ENCODE measurements around the gene FUCA2.

DNA sequence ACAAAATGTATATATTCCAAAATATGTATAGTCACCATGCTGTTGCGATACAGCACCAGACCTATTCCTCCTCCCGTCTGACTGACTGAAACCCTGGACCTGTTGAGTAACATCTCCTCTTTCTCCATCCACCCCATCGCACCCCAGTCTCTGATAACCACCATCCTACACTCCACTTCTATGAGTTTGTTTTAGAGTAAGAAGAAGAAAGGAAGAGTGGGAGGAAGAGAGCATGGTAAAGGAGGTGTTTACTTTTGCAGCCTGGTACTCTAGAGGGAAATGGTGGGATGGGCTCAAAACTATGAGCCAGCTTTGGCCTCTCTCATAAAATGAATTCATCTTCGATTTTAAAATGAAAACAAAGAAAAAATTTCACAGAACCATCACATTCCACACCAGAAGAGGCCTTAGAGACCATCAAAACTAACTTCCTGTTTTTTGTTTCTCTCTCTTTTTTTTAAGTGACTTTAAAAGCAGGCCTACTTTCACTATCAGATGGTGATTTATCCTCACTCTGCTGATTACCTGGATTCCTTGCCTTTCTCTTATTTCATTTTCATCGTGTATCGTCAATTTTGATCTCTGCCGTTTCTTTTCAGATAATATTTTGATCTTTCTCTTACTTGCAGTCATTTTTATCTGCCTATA lies 16.8 kb upstream of the FUCA2 start:
- TF ChIP-seq, protein P1, sequence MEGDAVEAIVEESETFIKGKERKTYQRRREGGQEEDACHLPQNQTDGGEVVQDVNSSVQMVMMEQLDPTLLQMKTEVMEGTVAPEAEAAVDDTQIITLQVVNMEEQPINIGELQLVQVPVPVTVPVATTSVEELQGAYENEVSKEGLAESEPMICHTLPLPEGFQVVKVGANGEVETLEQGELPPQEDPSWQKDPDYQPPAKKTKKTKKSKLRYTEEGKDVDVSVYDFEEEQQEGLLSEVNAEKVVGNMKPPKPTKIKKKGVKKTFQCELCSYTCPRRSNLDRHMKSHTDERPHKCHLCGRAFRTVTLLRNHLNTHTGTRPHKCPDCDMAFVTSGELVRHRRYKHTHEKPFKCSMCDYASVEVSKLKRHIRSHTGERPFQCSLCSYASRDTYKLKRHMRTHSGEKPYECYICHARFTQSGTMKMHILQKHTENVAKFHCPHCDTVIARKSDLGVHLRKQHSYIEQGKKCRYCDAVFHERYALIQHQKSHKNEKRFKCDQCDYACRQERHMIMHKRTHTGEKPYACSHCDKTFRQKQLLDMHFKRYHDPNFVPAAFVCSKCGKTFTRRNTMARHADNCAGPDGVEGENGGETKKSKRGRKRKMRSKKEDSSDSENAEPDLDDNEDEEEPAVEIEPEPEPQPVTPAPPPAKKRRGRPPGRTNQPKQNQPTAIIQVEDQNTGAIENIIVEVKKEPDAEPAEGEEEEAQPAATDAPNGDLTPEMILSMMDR (IDR thresholded peaks at IDR 0.05; ENCODE audit: low read depth, low read length) = no peak
- TF ChIP-seq EZH2phosphoT487 (IDR thresholded peaks at IDR 0.05; ENCODE audit: low read depth) = no peak
